ENCODE measurements around the gene SLCO4A1.

SLCO4A1 gene

GRCh38 chr20:62690261-62690820 is 48.0 kb downstream of the SLCO4A1 start:
- no peak for DNase-seq (ENCODE audit: insufficient read length, low spot score)
- TF ChIP-seq, protein P1, sequence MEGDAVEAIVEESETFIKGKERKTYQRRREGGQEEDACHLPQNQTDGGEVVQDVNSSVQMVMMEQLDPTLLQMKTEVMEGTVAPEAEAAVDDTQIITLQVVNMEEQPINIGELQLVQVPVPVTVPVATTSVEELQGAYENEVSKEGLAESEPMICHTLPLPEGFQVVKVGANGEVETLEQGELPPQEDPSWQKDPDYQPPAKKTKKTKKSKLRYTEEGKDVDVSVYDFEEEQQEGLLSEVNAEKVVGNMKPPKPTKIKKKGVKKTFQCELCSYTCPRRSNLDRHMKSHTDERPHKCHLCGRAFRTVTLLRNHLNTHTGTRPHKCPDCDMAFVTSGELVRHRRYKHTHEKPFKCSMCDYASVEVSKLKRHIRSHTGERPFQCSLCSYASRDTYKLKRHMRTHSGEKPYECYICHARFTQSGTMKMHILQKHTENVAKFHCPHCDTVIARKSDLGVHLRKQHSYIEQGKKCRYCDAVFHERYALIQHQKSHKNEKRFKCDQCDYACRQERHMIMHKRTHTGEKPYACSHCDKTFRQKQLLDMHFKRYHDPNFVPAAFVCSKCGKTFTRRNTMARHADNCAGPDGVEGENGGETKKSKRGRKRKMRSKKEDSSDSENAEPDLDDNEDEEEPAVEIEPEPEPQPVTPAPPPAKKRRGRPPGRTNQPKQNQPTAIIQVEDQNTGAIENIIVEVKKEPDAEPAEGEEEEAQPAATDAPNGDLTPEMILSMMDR (IDR thresholded peaks at IDR 0.05; ENCODE audit: insufficient read depth, missing control alignments): no peak
- FAIRE-seq: no peak

DNA sequence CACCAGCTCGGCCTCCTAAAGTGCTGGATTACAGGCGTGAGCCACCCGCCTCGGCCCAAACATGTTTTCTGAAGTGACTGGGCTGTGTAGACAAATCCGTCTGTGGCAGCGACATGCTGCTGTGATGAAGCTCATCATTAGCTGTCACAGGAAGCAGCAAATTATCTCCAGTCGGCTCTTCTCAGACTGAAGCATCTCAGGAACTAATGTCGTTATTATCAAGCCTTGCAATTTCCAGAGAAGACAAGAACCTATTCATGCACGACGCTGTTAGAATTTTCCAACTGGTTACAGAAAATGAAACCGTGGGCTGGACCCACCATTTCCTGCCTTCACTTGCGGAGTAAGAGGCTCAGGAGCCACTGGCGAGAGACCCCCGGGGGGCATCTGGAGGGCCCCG is 49.2 kb downstream of the SLCO4A1 start:
- TF ChIP-seq, protein P1 (IDR thresholded peaks at IDR 0.05; ENCODE audit: insufficient read depth, missing control alignments): no peak
- DNase-seq (ENCODE audit: insufficient read length, low spot score): no peak
- no peak for FAIRE-seq

DNA sequence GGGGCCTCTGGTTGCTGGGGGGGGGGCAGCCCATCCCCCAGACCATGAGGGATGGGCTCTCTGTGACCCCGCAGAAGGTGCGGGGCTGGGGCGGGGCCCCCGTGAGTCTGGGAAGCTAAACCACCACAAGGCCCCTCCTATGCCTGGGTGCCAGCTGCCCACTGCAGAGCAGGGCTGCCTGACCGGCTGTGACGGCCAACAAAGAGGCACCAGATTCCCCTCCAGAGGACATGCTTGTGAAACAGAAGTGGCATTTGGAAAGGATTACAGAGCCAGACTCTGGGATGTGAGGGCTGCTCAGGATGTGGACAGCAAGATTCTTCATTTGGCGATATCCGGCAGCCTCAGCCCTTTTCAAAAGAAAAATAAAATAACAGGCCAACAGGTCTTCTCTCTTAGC is 49.9 kb downstream of the SLCO4A1 start:
- DNase-seq (ENCODE audit: insufficient read length, low spot score): no peak

DNA sequence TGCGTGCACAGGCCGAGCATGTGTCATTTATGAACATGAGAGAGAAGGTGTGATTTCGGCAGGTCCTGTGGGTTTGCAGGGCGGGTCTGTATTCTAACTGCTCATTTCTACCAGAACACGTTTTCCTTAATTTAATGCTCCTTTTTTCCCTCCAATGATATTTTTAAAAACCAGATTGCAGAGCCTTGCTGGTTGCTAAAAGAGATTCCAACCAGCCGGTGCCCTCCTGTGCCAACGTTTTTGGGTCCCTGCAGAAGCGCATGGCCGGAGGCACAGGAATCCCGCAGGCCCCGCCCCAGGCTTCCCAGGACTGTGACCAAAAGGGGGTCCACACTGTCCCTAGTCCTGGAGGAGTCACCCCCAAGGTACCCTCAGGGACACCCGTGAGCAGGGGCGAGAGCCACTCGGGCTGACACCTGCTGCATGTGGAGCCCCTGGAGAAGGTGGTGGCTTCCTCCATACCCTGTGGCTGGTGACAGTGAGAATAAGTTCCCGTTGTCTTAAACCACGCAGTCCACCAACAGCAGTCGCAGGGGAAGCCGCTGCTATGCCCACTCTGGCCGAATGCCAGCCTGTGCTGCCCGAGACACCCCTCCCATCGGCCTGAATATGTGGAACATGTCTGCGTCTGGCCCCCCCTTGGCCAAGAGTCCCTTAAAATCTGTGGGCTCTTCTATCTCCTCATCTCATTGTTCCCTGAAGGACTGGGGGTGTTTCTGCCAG is 50.7 kb downstream of the SLCO4A1 start:
- FAIRE-seq: no peak
- TF ChIP-seq, protein P1 (IDR thresholded peaks at IDR 0.05; ENCODE audit: insufficient read depth, missing control alignments): no peak
- no peak for DNase-seq (ENCODE audit: insufficient read length, low spot score)

More for the DNA sequence above, 49.9 kb downstream of the SLCO4A1 start:
- FAIRE-seq: no peak
- TF ChIP-seq, protein P1 (IDR thresholded peaks at IDR 0.05; ENCODE audit: insufficient read depth, missing control alignments): no peak

DNA sequence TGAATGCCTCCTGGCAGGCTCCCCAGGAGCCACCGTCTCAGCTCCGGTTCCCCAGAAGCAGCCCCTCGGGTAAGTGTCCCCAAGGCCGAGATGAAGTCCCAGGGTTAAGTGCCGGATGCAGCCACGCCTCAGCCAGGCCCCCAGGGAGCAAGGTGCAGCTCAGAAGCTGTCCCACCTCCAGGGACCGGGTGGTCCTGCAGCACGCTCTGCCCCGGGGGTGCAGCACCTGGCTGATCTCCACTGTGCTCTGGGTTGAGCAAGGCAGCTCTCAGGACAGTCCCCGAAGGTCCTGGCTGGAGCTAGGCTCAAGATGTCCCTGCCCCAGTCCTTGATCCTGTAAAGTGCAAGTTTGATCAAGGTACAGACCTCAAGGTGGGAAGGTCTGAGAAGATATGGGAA is 51.2 kb downstream of the SLCO4A1 start:
- FAIRE-seq: no peak
- no peak for DNase-seq (ENCODE audit: insufficient read length, low spot score)
- TF ChIP-seq, protein P1 (IDR thresholded peaks at IDR 0.05; ENCODE audit: insufficient read depth, missing control alignments): no peak

DNA sequence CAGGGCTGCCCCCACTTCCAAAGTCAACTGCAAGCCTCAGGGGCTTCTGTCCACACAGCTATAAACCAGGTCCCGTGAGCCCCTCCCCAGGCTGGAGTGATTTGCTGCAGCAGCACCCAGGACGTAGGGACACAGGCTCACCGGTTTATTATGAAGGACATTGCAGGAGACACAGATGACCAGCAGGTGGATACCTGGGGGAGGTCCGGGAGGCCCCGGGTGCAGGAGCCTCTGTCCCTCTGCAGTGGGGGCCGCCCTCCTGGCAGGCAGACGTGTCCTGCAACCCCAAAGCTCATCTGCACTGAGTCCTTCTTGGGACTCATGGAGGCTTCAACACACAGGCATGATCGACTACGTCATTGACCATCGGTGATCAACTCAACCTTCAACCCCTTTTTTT is 51.8 kb downstream of the SLCO4A1 start:
- DNase-seq (ENCODE audit: insufficient read length, low spot score): no peak
- TF ChIP-seq, protein P1 (IDR thresholded peaks at IDR 0.05; ENCODE audit: insufficient read depth, missing control alignments): no peak
- FAIRE-seq: no peak

GRCh38 chr20:62694868-62695267 is 52.6 kb downstream of the SLCO4A1 start:
- TF ChIP-seq, protein P1 (IDR thresholded peaks at IDR 0.05; ENCODE audit: insufficient read depth, missing control alignments): no peak
- DNase-seq (ENCODE audit: insufficient read length, low spot score) (no peak), FAIRE-seq (no peak)

Data from D721Med (cell line).